Heart left ventricle (tissue), 16 donors: ENCODE data around the gene NEURL3. TPM values are rescaled to one million over a fixed set of nuclear protein-coding genes. Genes with fewer than 3 reads are reported as not detected.

Experiments
- ATAC-seq, 4 donors: fragments of 200-7000 bp; cut with Tn5 transposase; one replicate each; pipeline ENCODE4 v1.9.1; 2020 to 2022; ENCODE audit warnings: moderate library complexity in 4 of 4, mild to moderate bottlenecking in 3 of 4, moderate number of reproducible peaks in 1 of 4
- DNase-seq, 5 donors: peaks; one replicate each; pipeline ENCODE4 v3.0.0-alpha.2; 2020
- H3K27ac ChIP-seq, 12 donors: fragments of 200-600 bp; sonication (generic) in 4 of 12; one replicate each; pipeline versions ENCODE4 v1.5.0 to v1.8.0; 2016 to 2022; ENCODE audit warnings: mild to moderate bottlenecking in 2 of 12
- H3K27me3 ChIP-seq, 9 donors: fragments of 200-600 bp; sonication (generic) in 2 of 9; one replicate each; pipeline versions ENCODE4 v1.5.1 to v1.8.0; 2016 to 2022; ENCODE audit warnings: mild to moderate bottlenecking in 3 of 9
- H3K36me3 ChIP-seq, 9 donors: fragments of 200-600 bp; sonication (generic) in 2 of 9; one replicate each; pipeline versions ENCODE4 v1.5.0 to v1.8.0; 2018 to 2022; ENCODE audit warnings: mild to moderate bottlenecking in 2 of 9
- H3K4me1 ChIP-seq, 12 donors: fragments of 200-600 bp; sonication (generic) in 4 of 12; one replicate each; pipeline versions ENCODE4 v1.5.0 to v1.8.0; 2016 to 2022; ENCODE audit warnings: mild to moderate bottlenecking in 3 of 12
- H3K4me3 ChIP-seq, 12 donors: fragments of 200-600 bp; sonication (generic) in 4 of 12; one replicate each; pipeline versions ENCODE4 v1.5.0 to v1.8.0; 2017 to 2022; ENCODE audit warnings: mild to moderate bottlenecking in 9 of 12, moderate library complexity in 4 of 12
- H3K9me3 ChIP-seq, 12 donors: fragments of 200-600 bp; sonication (generic) in 4 of 12; one replicate each; pipeline versions ENCODE4 v1.5.0 to v1.8.0; 2016 to 2022; ENCODE audit warnings: mild to moderate bottlenecking in 1 of 12
- CTCF ChIP-seq, 12 donors: fragments of 200-600 bp; sonication (generic) in 4 of 12; IDR thresholded peaks; one replicate each; pipeline versions ENCODE4 v1.5.0 to v1.8.0; 2018 to 2022; ENCODE audit warnings: antibody characterized with exemption in 12 of 12, mild to moderate bottlenecking in 5 of 12
- POLR2A ChIP-seq, 2 donors: fragments of 450-650 bp; IDR thresholded peaks; one replicate each; pipeline ENCODE4 v1.6.1; 2017; ENCODE audit warnings: antibody characterized with exemption in 2 of 2, mild to moderate bottlenecking in 2 of 2, moderate library complexity in 2 of 2
- WGBS, 4 donors: extraction: QIAGEN DNeasy Blood & Tissue Kit in 2 of 4; methylation state at CpG; one replicate each; pipeline versions ENCODE4 v1.1.5 to v1.1.7; 2013 to 2018; 5-methylcytosine and 5-hydroxymethylcytosine counted together
- intact Hi-C, 10 donors: fragments of 100-400 bp; cut with DNase I; formaldehyde crosslinking; loops; one replicate each; pipeline versions ENCODE4 v1.11.1 to v1.14.2; 2022
- polyA plus RNA-seq, 2 donors: library from polyadenylated mRNA; stranded (reverse); fragments of 200-250 nt; gene quantifications; one replicate each; pipeline ENCODE4 v1.2.3, GENCODE V29; 2013
- total RNA-seq, 9 donors: library from RNA; depleted of rRNA in 2 of 9; stranded (reverse); fragments of >200 nt in 2 of 9; fragmentation: NEBNext Ultra II Directional in 3 of 9; extraction: Animal tissue kit (Norgen Biotek cat#: 25700) in 3 of 9; gene quantifications; one replicate each; pipeline versions ENCODE4 v1.1.0 to v1.2.4, GENCODE V29; 2016 to 2023
- donor health status: ischemic (EF 13 %, LVEDD 7.1; RV severe dilation, severe dysfunction).
- donor health status: healthy with polysubstance abuse.
- donor health status: DM: no; HTN: yes; CAD: no.
- donor health status: DM: no; HTN: no; CAD: no.
- donor health status: ischemic (EF 25% LVEDD 6.9; RV normal size, moderate dysfunction).
- donor health status: ischemic (EF 25% LVEDD 5.7; RV mildly dilated, moderate dysfunction).
- donor health status: healthy.
- donor health status: DM: yes; HTN: yes; CAD: no.
- donor health status: ischemic (EF 35%, LVEDD 5.7; RV mildly dilated, moderate dysfunction).
- donor health status: nonischemic (EF 11% LVEDD 7.7; RV severe dilation, severe dysfunction).
- donor health status: DM: yes; HTN: yes; CAD: no.
- donor health status: PGD.
- donor health status: ischemic (EF 29% LVEDD 5.4; RV normal size, mild dysfunction).
- donor health status: nonischemic (EF 23%, LVEDD 6.1; RV moderate dilation, normal function).

The NEURL3 gene
- total and polyA plus RNA-seq, 11 donors = 0.07 to 0.75 (median 0.27) TPM; not detected in 8

DNA sequence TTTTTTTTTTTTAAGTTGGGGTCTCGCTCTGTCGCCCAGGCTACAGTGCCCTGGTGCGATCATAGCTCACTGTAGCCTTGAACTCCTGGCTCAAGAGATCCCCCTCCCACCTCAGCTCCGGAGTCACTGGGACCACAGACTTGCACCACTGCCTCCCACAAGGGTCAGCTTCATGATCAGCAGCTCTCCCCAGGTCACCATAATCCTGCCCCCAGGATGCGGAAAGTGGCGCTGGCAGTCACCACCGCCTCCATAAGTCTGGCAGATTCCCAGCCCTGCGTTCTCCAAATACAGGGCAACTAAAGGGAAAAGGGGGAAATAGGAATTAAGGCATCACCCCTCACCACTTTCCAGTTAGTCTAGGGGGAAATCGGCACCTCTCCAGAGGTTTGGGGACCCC, 26.2 kb upstream of the NEURL3 start:
- no peaks in the 10 kb centered on the region for H3K36me3 ChIP-seq
- TF ChIP-seq POLR2A (IDR thresholded peaks at IDR 0.05) = no peak
- TF ChIP-seq CTCF (IDR thresholded peaks at IDR 0.05) = no peak
- H3K4me1 ChIP-seq = peaks cover 27 to 97% (median 75%) of the 10 kb centered on the region in 12 donors
- no peaks in the 10 kb centered on the region for H3K9me3 ChIP-seq
- DNase-seq (no peak), ATAC-seq (no peak)
- H3K27me3 ChIP-seq = no peaks in the 10 kb centered on the region
- H3K27ac ChIP-seq = peak overlapping the region; percentile 85 to 100 (median 97)
- H3K4me3 ChIP-seq = peak overlapping the region in 8 of 12 donors; percentile 22 to 55 (median 40)
- intact Hi-C loops = loop anchor here in 3 of 10 donors (10.0 kb wide), 3 partner anchors 233 to 327 kb away; partner anchors contain the start of genes CNNM3 (in 1 of the 3), CNNM4 (in 1 of the 3) and STARD7 (in 1 of the 3)
- 85 to 91% (median 87%) methylated on average over 9 of the region's 9 CpGs for WGBS, 4 donors

GRCh38 chr2:96530474-96531357, 25.6 kb upstream of the NEURL3 start:
- TF ChIP-seq POLR2A (IDR thresholded peaks at IDR 0.05) = no peak
- no peak for TF ChIP-seq CTCF (IDR thresholded peaks at IDR 0.05)
- Histone ChIP-seq H3K27ac (peak overlapping the region in 10 of 12 donors; percentile 87 to 100 (median 98)), H3K4me3 (no peak overlapping the region), H3K4me1 (peaks cover 27 to 90% (median 69%) of the 10 kb centered on the region in 12 donors), H3K9me3 (no peaks in the 10 kb centered on the region), H3K36me3 (no peaks in the 10 kb centered on the region), H3K27me3 (no peaks in the 10 kb centered on the region)
- intact Hi-C loops = loop anchor here in 3 of 10 donors (10.0 kb wide), 3 partner anchors 234 to 326 kb away; partner anchors contain the start of genes CNNM3 (in 1 of the 3), CNNM4 (in 1 of the 3) and STARD7 (in 1 of the 3)
- no peak for DNase-seq
- no peak for ATAC-seq
- WGBS, 4 donors = 78 to 89% (median 86%) methylated on average over 9 to 16 of the region's 16 CpGs

- H3K9me3 ChIP-seq = no peaks in the 10 kb centered on the region
- no peak for TF ChIP-seq CTCF (IDR thresholded peaks at IDR 0.05)
- no peak for TF ChIP-seq POLR2A (IDR thresholded peaks at IDR 0.05)
- no peak overlapping the region for H3K4me3 ChIP-seq
- H3K27me3 ChIP-seq = no peaks in the 10 kb centered on the region
- peaks cover 27 to 84% (median 63%) of the 10 kb centered on the region in 12 donors for H3K4me1 ChIP-seq
- peak overlapping the region in 8 of 12 donors; percentile 76 to 100 (median 98) for H3K27ac ChIP-seq
- 85 to 93% (median 86%) methylated on average over 6 of the region's 6 CpGs for WGBS, 4 donors
- intact Hi-C loops = loop anchor here in 3 of 10 donors (10.0 kb wide), 3 partner anchors 235 to 325 kb away; partner anchors contain the start of genes CNNM3 (in 1 of the 3), CNNM4 (in 1 of the 3) and STARD7 (in 1 of the 3)
- DNase-seq (no peak), ATAC-seq (no peak)
- no peaks in the 10 kb centered on the region for H3K36me3 ChIP-seq
Measured at GRCh38 chr2:96530144-96530430, 24.9 kb upstream of the NEURL3 start.
